Right kidney (tissue), 1 donor: Measurements from ENCODE around the gene LPAR6.

Source experiments
- DNase-seq: peaks from one replicate; pipeline ENCODE4 v3.0.0-alpha.2; 2016

The LPAR6 gene

DNA sequence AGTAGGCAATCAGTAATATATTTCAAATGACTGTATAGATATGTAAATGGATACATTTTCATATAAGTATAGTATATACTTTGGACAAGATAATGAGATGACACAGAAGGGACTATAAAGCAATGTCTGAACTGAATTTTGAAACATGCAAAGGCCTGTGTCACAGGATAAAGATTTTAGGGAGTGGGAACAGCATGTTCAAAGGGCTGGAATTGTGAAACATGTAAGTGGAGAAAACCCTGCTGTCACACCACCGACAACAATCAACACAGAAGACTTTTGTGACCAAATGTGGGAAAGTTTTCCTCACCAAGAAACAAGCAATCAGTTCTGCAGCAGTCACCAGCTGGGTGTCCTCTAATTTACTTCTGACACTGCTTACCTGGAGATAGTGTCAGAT lies 42.9 kb downstream of the LPAR6 start:
- no peak for DNase-seq
